Midbrain (tissue), 1 donor: ENCODE measurements around the gene CTNNB1.
"Not testable (repeated sequence)": the region's sequence is repeated elsewhere in the genome, so short reads cannot be mapped to it uniquely, and the experiment has no call there.

Source experiments
- DNase-seq: peaks from one replicate; lab custom pipeline; 2025; lab: John Stamatoyannopoulos, UW

Gene CTNNB1

GRCh38 chr3:41258239-41258800, 59.0 kb downstream of the CTNNB1 start:
- DNase-seq, result no peak

GRCh38 chr3:41259449-41260062, 60.3 kb downstream of the CTNNB1 start:
- DNase-seq, result no peak

GRCh38 chr3:41260063-41260450, 60.8 kb downstream of the CTNNB1 start:
- no peak for DNase-seq

GRCh38 chr3:41265011-41265545, 65.8 kb downstream of the CTNNB1 start:
- DNase-seq, result no peak

GRCh38 chr3:41265823-41266273, 66.5 kb downstream of the CTNNB1 start:
- no peak for DNase-seq

- DNase-seq, result no peak
Measured at GRCh38 chr3:41267975-41268640, 68.8 kb downstream of the CTNNB1 start.

- no peak for DNase-seq
Measured at GRCh38 chr3:41272667-41273066, 73.4 kb downstream of the CTNNB1 start.

- DNase-seq, result no peak
Measured at GRCh38 chr3:41274944-41275668, 75.8 kb downstream of the CTNNB1 start.

- DNase-seq, result no peak
Measured at GRCh38 chr3:41276191-41276590, 76.9 kb downstream of the CTNNB1 start.

GRCh38 chr3:41277790-41278465, 78.6 kb downstream of the CTNNB1 start:
- no peak for DNase-seq

- not testable (repeated sequence) for DNase-seq
Measured at GRCh38 chr3:41284934-41285333, 85.6 kb downstream of the CTNNB1 start.

GRCh38 chr3:41286305-41286704, 87.0 kb downstream of the CTNNB1 start:
- DNase-seq, result no peak

- DNase-seq, result no peak
Measured at GRCh38 chr3:41288785-41289184, 89.5 kb downstream of the CTNNB1 start.
